Left kidney (tissue), 2 donors: ENCODE data around the gene DUSP5. TPM values are rescaled to one million over a fixed set of nuclear protein-coding genes. Genes with fewer than 3 reads are reported as not detected.

ENCODE experiments used
- DNase-seq: peaks from one replicate; pipeline ENCODE4 v3.0.0-alpha.2; 2013
- polyA plus RNA-seq: library from polyadenylated mRNA; unstranded; fragments of 120-200 nt; gene quantifications from one replicate; pipeline ENCODE4 v1.2.1, GENCODE V29; 2013; ENCODE audit not compliant: insufficient read length

DUSP5 gene
- polyA plus RNA-seq, 1 donor: 9.2 TPM

DNA sequence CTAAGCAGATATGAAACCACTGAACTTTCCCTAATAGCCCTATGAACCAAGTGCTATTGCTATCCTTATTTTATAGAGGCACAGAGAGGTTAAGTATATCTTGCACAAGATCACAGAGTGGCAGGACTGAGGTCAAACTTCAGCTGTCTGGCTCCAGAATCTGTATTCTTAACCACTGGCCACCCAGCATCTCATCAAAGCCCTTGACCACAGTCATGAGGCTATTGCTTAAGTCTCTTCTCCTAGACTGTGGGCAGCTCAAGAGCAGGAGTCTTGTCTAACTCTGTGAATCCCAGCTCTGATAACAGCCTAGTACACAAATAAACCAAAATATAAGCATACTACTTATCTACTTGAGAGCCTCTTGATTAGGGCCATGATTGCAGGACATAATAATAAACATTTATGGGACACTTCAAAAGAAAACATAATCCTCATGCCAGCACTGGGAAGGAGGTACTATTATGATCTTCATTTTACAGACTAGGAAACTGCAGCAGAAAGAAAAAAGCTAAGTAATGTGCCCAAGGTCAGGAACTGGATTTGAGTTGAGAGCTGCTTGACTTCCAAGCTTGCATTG is 47.3 kb downstream of the DUSP5 start:
- DNase-seq: no peak

DNA sequence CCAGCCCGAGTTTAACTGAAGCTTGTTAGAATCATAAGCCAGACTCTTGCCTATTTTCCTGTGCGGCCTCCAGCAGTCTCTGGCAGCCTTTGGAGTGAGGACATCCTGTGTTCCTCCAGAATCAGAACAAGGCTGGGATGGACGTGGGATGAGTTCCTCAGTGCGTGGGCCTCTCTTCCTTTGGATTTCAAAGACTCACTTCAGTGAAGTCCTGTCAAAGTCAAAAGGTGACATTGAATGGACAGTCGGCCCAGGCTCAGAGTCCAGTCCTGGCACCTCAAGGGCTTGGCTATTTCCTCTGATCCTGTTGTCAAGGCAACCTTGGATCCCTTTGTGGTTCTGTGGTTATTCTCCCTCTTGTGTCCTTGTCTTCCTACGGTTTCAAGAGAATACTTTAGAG is 48.4 kb downstream of the DUSP5 start:
- no peak for DNase-seq

DNA sequence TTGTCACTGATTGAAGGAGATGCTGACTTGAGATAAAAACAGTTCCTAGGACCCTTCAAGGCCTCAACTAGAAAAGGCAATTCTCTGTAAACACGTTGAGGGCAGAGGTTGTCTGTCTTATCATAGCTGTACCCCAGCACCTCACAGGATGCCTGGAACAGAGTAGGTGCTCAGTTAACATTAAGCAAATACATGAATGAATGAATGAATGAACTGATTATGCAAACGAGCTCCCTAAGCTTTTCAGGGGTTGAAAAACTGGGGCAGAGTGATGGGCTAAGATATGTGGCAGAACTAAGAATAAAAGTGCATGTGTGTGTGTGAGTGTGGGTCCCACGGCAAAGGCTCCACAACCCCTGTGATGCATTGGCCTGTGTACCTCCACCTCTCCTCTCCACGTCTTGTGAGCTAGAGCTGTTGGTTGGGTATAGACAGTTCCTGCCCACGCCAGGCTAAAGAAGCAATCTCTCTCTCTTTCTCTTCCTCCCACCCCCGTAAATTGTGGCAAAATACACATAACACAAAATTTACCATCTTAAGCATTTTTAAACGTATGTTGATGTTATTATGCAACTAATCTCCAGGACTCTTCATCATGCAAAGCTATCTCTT is 48.9 kb downstream of the DUSP5 start:
- no peak for DNase-seq

DNA sequence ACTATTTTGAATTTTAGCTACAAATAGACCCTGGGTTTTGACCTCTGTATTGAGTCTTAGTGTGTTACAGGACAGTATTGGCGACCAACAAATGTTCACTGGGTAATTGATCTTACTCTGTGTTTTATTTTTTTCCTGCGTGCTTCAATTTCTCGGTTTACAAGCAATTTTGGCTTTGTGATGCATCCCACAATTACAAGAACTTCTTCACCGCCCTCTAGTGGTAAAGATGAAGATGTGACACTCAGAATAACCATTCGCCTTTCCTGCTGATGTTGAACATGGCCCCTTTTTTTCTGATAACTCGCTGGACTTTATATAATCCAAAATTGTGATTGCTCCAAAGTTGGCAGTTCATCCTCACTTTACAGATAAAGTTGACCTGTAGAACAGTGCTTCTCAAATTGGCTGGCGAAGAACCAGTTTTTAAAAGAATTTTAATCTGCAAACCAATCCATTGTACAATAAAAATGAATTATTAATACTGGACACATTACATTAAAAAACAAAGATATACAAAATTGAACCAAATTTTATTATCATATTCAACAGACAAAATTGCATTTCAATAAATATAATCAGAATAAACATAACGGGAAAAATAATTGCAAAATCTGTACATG is 49.5 kb downstream of the DUSP5 start:
- DNase-seq: peak; percentile 60

DNA sequence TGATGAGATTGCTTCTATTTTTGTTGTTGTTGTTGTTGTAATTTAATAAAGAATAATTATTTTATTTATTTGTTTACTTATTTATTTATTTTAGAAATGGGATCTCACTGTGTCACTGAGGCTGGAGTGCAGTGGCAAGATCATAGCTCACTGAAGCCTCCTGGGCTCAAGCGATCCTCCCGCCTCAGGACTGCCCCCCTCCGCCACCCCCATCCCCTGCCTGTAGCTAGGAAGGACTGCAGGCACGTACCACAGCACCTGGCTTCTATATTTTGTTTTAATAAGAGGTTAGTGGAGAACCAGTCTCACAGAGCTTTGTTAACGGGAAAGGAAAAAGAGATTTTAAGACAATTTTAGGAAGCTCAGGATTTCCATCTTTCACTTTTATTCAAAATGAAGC is 50.3 kb downstream of the DUSP5 start:
- DNase-seq: no peak

DNA sequence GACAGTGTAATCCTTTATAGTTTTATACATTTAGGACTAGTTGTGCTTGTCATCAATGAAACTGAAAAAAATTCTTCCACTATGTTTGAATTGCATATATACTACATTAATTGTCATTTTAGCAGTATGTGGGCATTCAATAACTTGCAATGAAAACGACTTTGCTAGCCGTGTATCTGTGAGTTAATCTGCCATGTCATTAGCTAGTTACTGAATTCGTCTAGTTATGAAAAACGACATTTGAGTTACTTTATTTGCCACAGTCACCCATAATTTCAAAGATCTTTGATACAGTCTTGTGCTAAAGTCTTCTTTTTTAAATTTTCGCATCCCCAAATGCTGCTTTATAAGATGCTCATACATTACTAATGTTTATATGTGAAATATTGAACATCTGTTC is 51.5 kb downstream of the DUSP5 start:
- DNase-seq: no peak

DNA sequence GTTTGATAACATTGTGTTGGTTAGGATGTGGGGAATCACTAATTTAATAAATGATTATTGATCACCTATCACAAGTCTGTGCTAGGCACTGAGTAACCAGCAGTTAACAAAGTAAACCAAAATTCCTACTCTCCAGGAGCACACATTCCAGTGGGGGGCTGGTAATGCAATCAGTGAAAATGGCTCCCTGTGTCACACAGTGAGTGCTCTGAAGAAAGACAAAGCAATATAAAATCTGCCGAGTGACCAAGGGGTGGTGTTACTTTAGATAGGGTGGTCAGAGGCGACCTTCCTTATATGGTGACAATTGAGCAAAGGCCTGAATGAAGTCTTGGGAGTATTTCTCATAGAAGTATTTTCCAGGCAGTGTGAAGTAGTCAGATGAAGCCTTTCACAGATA is 56.2 kb downstream of the DUSP5 start:
- no peak for DNase-seq

DNA sequence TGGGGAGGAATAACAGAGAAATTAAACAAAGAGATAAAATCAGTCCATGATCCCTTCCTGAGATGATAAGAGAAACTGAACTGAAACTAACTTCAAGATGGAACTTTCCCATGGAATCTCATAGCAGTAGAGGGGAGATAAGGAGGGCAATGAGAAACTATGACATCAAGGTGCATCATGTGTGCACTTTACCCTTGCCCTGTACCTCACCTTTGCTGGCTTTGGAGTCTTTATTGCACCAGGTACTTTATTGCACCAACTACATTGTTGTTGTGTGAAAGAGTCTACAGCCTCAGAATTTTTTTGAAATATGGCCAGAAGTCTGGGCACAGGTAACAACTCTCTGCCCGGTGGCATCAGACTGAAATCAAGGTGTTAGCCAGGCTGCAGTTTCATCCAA is 58.6 kb downstream of the DUSP5 start:
- DNase-seq: no peak

DNA sequence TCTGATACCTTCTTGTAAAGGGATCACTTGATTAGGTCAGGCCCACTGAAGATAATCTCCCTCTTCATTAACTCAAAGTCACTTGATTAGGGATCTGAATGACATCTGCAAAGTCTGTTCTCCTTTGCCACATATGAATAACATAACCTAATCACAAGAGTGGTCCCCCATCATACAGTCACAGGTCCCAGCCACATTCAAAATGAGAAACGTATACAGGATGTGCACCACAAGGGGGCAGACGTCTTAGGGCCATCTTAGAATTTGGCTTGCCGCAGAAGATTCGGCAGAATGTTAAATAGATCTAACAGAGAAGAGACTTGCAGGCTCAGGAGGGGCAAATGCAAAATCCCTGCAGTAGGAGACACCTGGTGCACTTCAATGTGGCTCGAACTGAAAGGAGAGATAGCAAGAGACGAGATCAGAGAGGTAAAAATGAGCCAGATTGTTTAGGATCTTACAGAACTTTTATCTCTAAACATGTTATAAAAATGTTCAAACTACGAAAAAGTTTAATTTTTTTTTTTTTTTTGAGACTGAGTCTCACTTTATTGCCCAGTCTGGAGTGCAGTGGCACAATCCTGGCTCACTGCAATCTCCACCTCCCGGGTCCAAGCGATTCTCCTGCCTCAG is 59.4 kb downstream of the DUSP5 start:
- DNase-seq: no peak

DNA sequence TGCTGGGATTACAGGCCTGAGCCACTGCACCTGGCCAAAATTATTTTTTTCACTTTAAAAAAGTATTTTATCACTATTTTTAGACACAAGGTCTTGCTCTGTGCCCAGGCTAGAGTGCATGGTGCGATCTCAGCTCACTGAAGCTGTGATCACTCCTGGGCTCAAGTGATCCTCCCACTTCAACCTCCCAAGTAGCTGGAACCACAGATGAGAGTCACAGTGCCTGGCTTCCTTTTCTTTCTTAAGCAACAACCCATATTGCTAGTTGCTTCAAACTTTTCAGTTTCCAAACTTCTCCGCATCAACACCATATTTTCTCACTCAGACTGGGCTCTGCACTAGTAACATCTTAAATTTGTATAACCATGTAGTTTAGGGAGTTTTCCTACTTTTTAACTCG is 60.3 kb downstream of the DUSP5 start:
- DNase-seq: no peak

DNA sequence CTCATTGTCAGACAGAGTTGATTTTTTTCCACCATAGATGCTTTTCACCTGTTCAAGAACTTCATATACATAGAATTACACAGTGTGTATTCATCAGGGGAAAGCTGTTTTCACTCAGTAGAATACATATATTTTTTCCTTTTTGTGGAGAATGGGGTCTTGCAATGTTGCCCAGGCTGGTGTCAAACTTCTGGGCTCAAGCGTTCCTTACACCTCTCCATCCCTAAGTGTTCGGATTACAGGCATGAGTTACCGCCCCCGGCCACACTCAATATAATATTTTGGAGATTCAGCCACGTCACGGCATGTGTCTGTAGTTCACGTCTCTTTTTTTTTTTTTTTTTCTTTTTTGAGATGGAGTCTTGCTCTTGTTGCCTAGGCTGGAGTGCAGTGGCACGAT is 62.3 kb downstream of the DUSP5 start:
- no peak for DNase-seq

Other genes starting within 250 kb of the DUSP5 start
- 56.1 TPM for gene SMNDC1, start 193.0 kb upstream of the DUSP5 start, polyA plus RNA-seq
- gene SMC3, start 69.8 kb downstream of the DUSP5 start, polyA plus RNA-seq: 109 TPM
- 5.3 TPM for gene RBM20, start 146.4 kb downstream of the DUSP5 start, polyA plus RNA-seq